ENCODE measurements around the gene MMP8.

DNA sequence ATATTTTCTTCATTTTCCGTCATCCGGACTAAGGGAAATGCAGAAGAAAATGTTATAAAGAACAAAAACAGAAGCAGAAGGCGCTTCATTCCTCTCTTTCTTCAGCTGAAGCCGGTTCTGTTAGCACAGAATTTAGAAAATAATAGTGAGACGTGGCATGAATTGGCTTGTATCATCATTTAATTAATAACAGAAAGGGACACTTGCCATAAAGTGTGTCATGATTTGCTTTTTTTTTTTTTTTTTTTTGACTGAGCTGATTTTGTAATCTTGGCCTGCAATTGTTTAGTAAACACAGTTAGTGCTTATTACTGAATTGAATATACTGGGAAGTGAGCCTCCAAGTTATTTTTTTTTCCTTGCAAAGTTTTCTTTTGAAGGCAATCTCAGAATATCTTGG is 19.1 kb downstream of the MMP8 start, which contains the start of gene MMP27:
- TF ChIP-seq EZH2 (IDR thresholded peaks at IDR 0.05): no peak
- no peak for TF ChIP-seq FOXP2 (optimal IDR thresholded peaks at IDR 0.05; ENCODE audit: control extremely low read depth, extremely low read length, insufficient read depth)
- TF ChIP-seq POLR2AphosphoS5 (IDR thresholded peaks at IDR 0.05; ENCODE audit: borderline replicate concordance, low read depth, low read length): no peak

Measured in SK-N-MC (cell line).